ENCODE results near the gene GLI1.
"Not testable (repeated sequence)": the region's sequence is repeated elsewhere in the genome, so short reads cannot be mapped to it uniquely, and the experiment has no call there.

GLI1 gene

GRCh38 chr12:57441846-57442427, 17.6 kb upstream of the GLI1 start:
- no peak for DNase-seq

GRCh38 chr12:57444337-57444736, 15.2 kb upstream of the GLI1 start:
- not testable (repeated sequence) for DNase-seq

GRCh38 chr12:57444744-57445143, 14.8 kb upstream of the GLI1 start:
- no peak for DNase-seq

- DNase-seq: no peak
Observed at GRCh38 chr12:57446292-57446960, 13.2 kb upstream of the GLI1 start.

GRCh38 chr12:57448669-57449068, 10.9 kb upstream of the GLI1 start:
- no peak for DNase-seq

GRCh38 chr12:57449375-57449774, 10.2 kb upstream of the GLI1 start:
- no peak for DNase-seq

GRCh38 chr12:57450057-57450456, 9.5 kb upstream of the GLI1 start:
- no peak for DNase-seq

GRCh38 chr12:57451233-57451778, 8.3 kb upstream of the GLI1 start:
- DNase-seq: no peak

- peak; percentile 31 for DNase-seq
Observed at GRCh38 chr12:57452181-57452936, 7.2 kb upstream of the GLI1 start.

GRCh38 chr12:57452937-57453509, 6.6 kb upstream of the GLI1 start:
- peak; percentile 51 for DNase-seq

- DNase-seq: no peak
Observed at GRCh38 chr12:57454213-57454565, 5.4 kb upstream of the GLI1 start.

- no peak for DNase-seq
Observed at GRCh38 chr12:57454566-57455373, 4.8 kb upstream of the GLI1 start, which contains the start of gene INHBE. TSS of gene INHBE (plus strand) at chr12:57455307. CDS start at chr12:57455537, 230 bp downstream.

GRCh38 chr12:57455374-57456144, 4.0 kb upstream of the GLI1 start:
- no peak for DNase-seq

- DNase-seq: peak; percentile 40
Observed at GRCh38 chr12:57456145-57456700, 3.4 kb upstream of the GLI1 start.

GRCh38 chr12:57456737-57457490, 2.7 kb upstream of the GLI1 start:
- no peak for DNase-seq

- no peak for DNase-seq
Observed at GRCh38 chr12:57458665-57459054, 925 bp upstream of the GLI1 start.

GRCh38 chr12:57459055-57459749, 383 bp upstream of the GLI1 start:
- peak; percentile 93 for DNase-seq

- no peak for DNase-seq
Observed at GRCh38 chr12:57460468-57460784, 841 bp downstream of the GLI1 start.

GRCh38 chr12:57460841-57461275, 1.3 kb downstream of the GLI1 start:
- DNase-seq: no peak

- DNase-seq: no peak
Observed at GRCh38 chr12:57461276-57461916, 1.8 kb downstream of the GLI1 start.
